GM12874 (cell line): Measurements from ENCODE around the gene ANKRD65.

Experiments used
- CTCF ChIP-seq: IDR thresholded peaks from 2 replicates; pipeline ENCODE4 v1.5.1; 2011; ENCODE audit warnings: low read depth, mild to moderate bottlenecking, control low read depth, low read length, moderate library complexity; ENCODE audit not compliant: insufficient read depth

Gene ANKRD65

GRCh38 chr1:1426496-1427105, 5.5 kb upstream of the ANKRD65 start:
- TF ChIP-seq CTCF = no peak

GRCh38 chr1:1425753-1426495, 4.8 kb upstream of the ANKRD65 start:
- no peak for TF ChIP-seq CTCF

- no peak for TF ChIP-seq CTCF
These were observed 4.3 kb upstream of the ANKRD65 start for GRCh38 chr1:1425426-1425752.

GRCh38 chr1:1424707-1425106, 3.6 kb upstream of the ANKRD65 start:
- TF ChIP-seq CTCF = no peak

- no peak for TF ChIP-seq CTCF
These were observed 2.1 kb upstream of the ANKRD65 start for GRCh38 chr1:1423245-1423597.

- TF ChIP-seq CTCF = no peak
These were observed 1.6 kb upstream of the ANKRD65 start for GRCh38 chr1:1422465-1423244.

- TF ChIP-seq CTCF = no peak
These were observed 910 bp upstream of the ANKRD65 start for GRCh38 chr1:1421907-1422464.
